GM12878 (cell line): ENCODE data around the gene SDK2. TPM values are rescaled to one million over a fixed set of nuclear protein-coding genes. Genes with fewer than 3 reads are reported as not detected.
A peak's percentile ranks its signal among the peaks of the same experiment; 100 is the strongest.

Experiments used
- BHLHE40 ChIP-seq, 2 experiments: fragments of 450-650 bp in 1 of 2; IDR thresholded peaks; 2 replicates each; pipeline ENCODE4 v1.6.1; 2011 to 2017; ENCODE audit warnings: low read depth in 2 of 2, borderline replicate concordance in 1 of 2, improper control_type of control experiment in 1 of 2, low read length in 1 of 2, mild to moderate bottlenecking in 1 of 2
- CUX1 ChIP-seq: IDR thresholded peaks from 2 replicates; pipeline ENCODE4 v1.6.1; 2012; ENCODE audit warnings: improper control_type of control experiment, low read depth, low read length; ENCODE audit not compliant: insufficient replicate concordance
- FOXK2 ChIP-seq: fragments of 450-650 bp; IDR thresholded peaks from 2 replicates; pipeline ENCODE4 v1.6.1; 2017; ENCODE audit warnings: mild to moderate bottlenecking, moderate library complexity
- FOXM1 ChIP-seq: IDR thresholded peaks from 2 replicates; pipeline ENCODE4 v1.6.1; 2012; ENCODE audit warnings: low read depth, mild to moderate bottlenecking, inconsistent platforms, low read length, moderate library complexity
- HSF1 ChIP-seq: fragments of 150-350 bp; IDR thresholded peaks from 2 replicates; pipeline ENCODE4 v1.6.1; 2014; ENCODE audit warnings: mild to moderate bottlenecking, low read depth, low read length
- MXI1 ChIP-seq: fragments of 150-350 bp; IDR thresholded peaks from 2 replicates; pipeline ENCODE4 v1.6.1; 2011; ENCODE audit warnings: low read depth, mild to moderate bottlenecking, inconsistent platforms, low read length, improper control_type of control experiment
- NFYA ChIP-seq: IDR thresholded peaks from 2 replicates; pipeline ENCODE4 v1.6.1; 2011; ENCODE audit warnings: low read depth, mild to moderate bottlenecking, low read length, improper control_type of control experiment, borderline replicate concordance
- NR2C2 ChIP-seq: IDR thresholded peaks from 2 replicates; pipeline ENCODE4 v1.6.1; 2011; ENCODE audit warnings: borderline replicate concordance, low read depth; ENCODE audit not compliant: control insufficient read depth, insufficient read length
- RELA ChIP-seq: fragments of 450-650 bp; IDR thresholded peaks from 2 replicates; pipeline ENCODE4 v1.8.0; 2014; ENCODE audit warnings: borderline replicate concordance; ENCODE audit not compliant: partially characterized antibody
- SUZ12 ChIP-seq: fragments of 200-600 bp; sonication (generic); IDR thresholded peaks from one replicate; pipeline ENCODE4 v1.6.1; 2018; ENCODE audit warnings: antibody characterized with exemption, mild to moderate bottlenecking; ENCODE audit not compliant: unreplicated experiment
- polyA plus RNA-seq, 11 experiments: library from polyadenylated mRNA; depleted of rRNA in 4 of 11; unstranded in 6 of 11; stranded (reverse) in 5 of 11; fragments of >200 nt; fragmentation: Nextera tagmentation in 4 of 11; fragmentation: Illumina TruSeq in 1 of 11; extraction: Ambion mirVana in 4 of 11; extraction: Trizol in 1 of 11; gene quantifications; 1 replicate in 1 of 11; 2 replicates in 10 of 11; pipeline versions ENCODE4 v1.2.1 to v1.2.3, GENCODE V29; 2011 to 2016; ENCODE audit warnings: inconsistent platforms in 2 of 11, missing spikeins in 2 of 11, low read depth in 1 of 11
- total RNA-seq, 4 experiments: library from RNA; depleted of rRNA in 3 of 4; stranded (reverse); fragments of >200 nt in 3 of 4; fragmentation: Illumina TruSeq in 1 of 4; extraction: Trizol in 1 of 4; gene quantifications; 2 replicates each; pipeline versions ENCODE4 v1.2.1 to v1.2.3, GENCODE V29; 2013 to 2021
- TF ChIP-seq, protein P1 (sequence below): fragments of 450-650 bp; IDR thresholded peaks from 2 replicates; pipeline ENCODE4 v1.6.1; 2017; ENCODE audit warnings: mild to moderate bottlenecking, moderate library complexity
- TF ChIP-seq, protein P2 (sequence below): fragments of 450-650 bp; IDR thresholded peaks from 2 replicates; pipeline ENCODE4 v1.6.1; 2016; ENCODE audit warnings: mild to moderate bottlenecking, moderate library complexity, borderline replicate concordance

Gene SDK2
- total and polyA plus RNA-seq, 10 of the 15 experiments (the other 5 are each of a cell fraction or from before 2014, with no cell fraction given), result 0.03 to 0.08 (median 0.03) TPM; not detected in 7

DNA sequence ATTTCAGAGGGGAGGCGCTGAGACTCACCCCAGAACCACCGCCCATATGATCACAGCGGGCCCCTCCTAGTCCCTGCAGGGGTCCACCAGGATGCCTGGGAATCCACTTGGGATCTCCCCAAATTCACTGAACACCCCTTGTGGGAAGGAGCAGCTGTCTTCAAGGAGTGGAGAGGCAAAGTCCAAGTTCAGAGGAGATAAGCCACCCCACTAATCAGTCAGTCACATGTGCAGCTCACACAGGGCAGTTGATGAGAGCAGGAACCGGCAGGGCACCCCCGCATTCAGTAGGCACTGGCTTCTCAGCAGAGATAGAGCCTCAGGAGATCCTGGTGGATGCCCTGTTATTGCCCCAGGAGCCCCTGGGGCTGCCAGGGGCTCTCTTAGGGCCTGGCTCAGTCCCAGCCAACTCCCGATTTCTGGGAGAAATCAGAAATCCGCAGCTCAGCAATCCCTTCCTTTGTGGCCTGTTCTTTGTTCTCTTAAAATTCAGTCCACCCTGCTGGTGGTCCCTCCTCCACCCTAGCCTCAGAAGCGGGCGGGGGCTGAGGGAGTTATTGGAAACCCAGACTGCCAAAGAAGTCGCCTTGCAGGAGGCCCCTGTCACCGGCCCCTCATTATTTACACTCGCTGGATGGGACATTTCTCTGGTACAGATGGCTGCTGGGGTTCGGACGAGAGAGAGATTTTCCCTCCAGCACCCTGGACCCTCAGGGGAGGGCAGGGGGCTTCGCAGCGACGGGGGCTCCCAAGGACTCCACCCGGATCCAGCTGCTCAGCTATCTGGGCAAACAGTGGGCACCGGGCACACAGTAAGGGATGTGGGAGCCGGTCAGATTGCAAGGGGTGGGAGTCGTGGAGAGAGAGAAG, 334.3 kb downstream of the SDK2 start (continued):
- TF ChIP-seq, protein P1, sequence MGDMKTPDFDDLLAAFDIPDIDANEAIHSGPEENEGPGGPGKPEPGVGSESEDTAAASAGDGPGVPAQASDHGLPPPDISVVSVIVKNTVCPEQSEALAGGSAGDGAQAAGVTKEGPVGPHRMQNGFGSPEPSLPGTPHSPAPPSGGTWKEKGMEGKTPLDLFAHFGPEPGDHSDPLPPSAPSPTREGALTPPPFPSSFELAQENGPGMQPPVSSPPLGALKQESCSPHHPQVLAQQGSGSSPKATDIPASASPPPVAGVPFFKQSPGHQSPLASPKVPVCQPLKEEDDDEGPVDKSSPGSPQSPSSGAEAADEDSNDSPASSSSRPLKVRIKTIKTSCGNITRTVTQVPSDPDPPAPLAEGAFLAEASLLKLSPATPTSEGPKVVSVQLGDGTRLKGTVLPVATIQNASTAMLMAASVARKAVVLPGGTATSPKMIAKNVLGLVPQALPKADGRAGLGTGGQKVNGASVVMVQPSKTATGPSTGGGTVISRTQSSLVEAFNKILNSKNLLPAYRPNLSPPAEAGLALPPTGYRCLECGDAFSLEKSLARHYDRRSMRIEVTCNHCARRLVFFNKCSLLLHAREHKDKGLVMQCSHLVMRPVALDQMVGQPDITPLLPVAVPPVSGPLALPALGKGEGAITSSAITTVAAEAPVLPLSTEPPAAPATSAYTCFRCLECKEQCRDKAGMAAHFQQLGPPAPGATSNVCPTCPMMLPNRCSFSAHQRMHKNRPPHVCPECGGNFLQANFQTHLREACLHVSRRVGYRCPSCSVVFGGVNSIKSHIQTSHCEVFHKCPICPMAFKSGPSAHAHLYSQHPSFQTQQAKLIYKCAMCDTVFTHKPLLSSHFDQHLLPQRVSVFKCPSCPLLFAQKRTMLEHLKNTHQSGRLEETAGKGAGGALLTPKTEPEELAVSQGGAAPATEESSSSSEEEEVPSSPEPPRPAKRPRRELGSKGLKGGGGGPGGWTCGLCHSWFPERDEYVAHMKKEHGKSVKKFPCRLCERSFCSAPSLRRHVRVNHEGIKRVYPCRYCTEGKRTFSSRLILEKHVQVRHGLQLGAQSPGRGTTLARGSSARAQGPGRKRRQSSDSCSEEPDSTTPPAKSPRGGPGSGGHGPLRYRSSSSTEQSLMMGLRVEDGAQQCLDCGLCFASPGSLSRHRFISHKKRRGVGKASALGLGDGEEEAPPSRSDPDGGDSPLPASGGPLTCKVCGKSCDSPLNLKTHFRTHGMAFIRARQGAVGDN, result no peak
- TF ChIP-seq BHLHE40 (IDR thresholded peaks at IDR 0.05; ENCODE audit: borderline replicate concordance in 1 of 2, low read depth in 2 of 2, low read length in 1 of 2) (0 out of 4 replicates have a peak, but pooled peaks of 1 of the 2 experiments have one; percentile 32), NR2C2 (no peak), FOXM1 (no peak), HSF1 (no peak), RELA (no peak), MXI1 (peak; percentile 31; the same call in 1 of the 2 replicates), CUX1 (no peak), FOXK2 (no peak), NFYA (no peak), SUZ12 (no peak)
- TF ChIP-seq, protein P2, sequence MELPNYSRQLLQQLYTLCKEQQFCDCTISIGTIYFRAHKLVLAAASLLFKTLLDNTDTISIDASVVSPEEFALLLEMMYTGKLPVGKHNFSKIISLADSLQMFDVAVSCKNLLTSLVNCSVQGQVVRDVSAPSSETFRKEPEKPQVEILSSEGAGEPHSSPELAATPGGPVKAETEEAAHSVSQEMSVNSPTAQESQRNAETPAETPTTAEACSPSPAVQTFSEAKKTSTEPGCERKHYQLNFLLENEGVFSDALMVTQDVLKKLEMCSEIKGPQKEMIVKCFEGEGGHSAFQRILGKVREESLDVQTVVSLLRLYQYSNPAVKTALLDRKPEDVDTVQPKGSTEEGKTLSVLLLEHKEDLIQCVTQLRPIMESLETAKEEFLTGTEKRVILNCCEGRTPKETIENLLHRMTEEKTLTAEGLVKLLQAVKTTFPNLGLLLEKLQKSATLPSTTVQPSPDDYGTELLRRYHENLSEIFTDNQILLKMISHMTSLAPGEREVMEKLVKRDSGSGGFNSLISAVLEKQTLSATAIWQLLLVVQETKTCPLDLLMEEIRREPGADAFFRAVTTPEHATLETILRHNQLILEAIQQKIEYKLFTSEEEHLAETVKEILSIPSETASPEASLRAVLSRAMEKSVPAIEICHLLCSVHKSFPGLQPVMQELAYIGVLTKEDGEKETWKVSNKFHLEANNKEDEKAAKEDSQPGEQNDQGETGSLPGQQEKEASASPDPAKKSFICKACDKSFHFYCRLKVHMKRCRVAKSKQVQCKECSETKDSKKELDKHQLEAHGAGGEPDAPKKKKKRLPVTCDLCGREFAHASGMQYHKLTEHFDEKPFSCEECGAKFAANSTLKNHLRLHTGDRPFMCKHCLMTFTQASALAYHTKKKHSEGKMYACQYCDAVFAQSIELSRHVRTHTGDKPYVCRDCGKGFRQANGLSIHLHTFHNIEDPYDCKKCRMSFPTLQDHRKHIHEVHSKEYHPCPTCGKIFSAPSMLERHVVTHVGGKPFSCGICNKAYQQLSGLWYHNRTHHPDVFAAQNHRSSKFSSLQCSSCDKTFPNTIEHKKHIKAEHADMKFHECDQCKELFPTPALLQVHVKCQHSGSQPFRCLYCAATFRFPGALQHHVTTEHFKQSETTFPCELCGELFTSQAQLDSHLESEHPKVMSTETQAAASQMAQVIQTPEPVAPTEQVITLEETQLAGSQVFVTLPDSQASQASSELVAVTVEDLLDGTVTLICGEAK, result 0 out of 2 replicates have a peak, but pooled peaks have one; percentile 21
